ENCODE results near the gene RNF157.
A peak's percentile ranks its signal among the peaks of the same experiment; 100 is the strongest.

The RNF157 gene

GRCh38 chr17:76155988-76156661 is 84.2 kb downstream of the RNF157 start:
- no peak for DNase-seq (ENCODE audit: low spot score)

- DNase-seq (ENCODE audit: low spot score): no peak
Observed at GRCh38 chr17:76154936-76155845, 85.1 kb downstream of the RNF157 start.

- DNase-seq (ENCODE audit: low spot score): no peak
Observed at GRCh38 chr17:76154292-76154691, 86.0 kb downstream of the RNF157 start.

- DNase-seq (ENCODE audit: low spot score): no peak
Observed at GRCh38 chr17:76153640-76154039, 86.7 kb downstream of the RNF157 start.

GRCh38 chr17:76153202-76153601 is 87.1 kb downstream of the RNF157 start:
- no peak for DNase-seq (ENCODE audit: low spot score)

- no peak for DNase-seq (ENCODE audit: low spot score)
Observed at GRCh38 chr17:76152591-76152990, 87.7 kb downstream of the RNF157 start.

- DNase-seq (ENCODE audit: low spot score): no peak
Observed at GRCh38 chr17:76151896-76152454, 88.3 kb downstream of the RNF157 start.

- no peak for DNase-seq (ENCODE audit: low spot score)
Observed at GRCh38 chr17:76150712-76151622, 89.3 kb downstream of the RNF157 start.

GRCh38 chr17:76149214-76149613 is 91.1 kb downstream of the RNF157 start:
- no peak for DNase-seq (ENCODE audit: low spot score)

GRCh38 chr17:76148015-76148326 is 92.3 kb downstream of the RNF157 start:
- no peak for DNase-seq (ENCODE audit: low spot score)

GRCh38 chr17:76147211-76148014 is 92.9 kb downstream of the RNF157 start:
- DNase-seq (ENCODE audit: low spot score): no peak

GRCh38 chr17:76146053-76146851 is 94.0 kb downstream of the RNF157 start:
- no peak for DNase-seq (ENCODE audit: low spot score)

GRCh38 chr17:76145231-76146052 is 94.9 kb downstream of the RNF157 start:
- DNase-seq (ENCODE audit: low spot score): no peak

GRCh38 chr17:76142585-76143041 is 97.7 kb downstream of the RNF157 start:
- no peak for DNase-seq (ENCODE audit: low spot score)

- no peak for DNase-seq (ENCODE audit: low spot score)
Observed at GRCh38 chr17:76142039-76142584, 98.2 kb downstream of the RNF157 start.

GRCh38 chr17:76141212-76142038 is 98.9 kb downstream of the RNF157 start, which contains the start of gene FOXJ1:
FOXJ1 (minus strand) TSS chr17:76141245; CDS start chr17:76140395, 850 bp downstream.
- DNase-seq (ENCODE audit: low spot score): peak; percentile 74

- DNase-seq (ENCODE audit: low spot score): no peak
Observed at GRCh38 chr17:76140661-76141211, 99.6 kb downstream of the RNF157 start.
